Measurements from ENCODE around the gene ZIC1. TPM values are rescaled to one million over a fixed set of nuclear protein-coding genes. Genes with fewer than 3 reads are reported as not detected.

Gene ZIC1
- total RNA-seq, 1 donor from 2014 or later: not detected

DNA sequence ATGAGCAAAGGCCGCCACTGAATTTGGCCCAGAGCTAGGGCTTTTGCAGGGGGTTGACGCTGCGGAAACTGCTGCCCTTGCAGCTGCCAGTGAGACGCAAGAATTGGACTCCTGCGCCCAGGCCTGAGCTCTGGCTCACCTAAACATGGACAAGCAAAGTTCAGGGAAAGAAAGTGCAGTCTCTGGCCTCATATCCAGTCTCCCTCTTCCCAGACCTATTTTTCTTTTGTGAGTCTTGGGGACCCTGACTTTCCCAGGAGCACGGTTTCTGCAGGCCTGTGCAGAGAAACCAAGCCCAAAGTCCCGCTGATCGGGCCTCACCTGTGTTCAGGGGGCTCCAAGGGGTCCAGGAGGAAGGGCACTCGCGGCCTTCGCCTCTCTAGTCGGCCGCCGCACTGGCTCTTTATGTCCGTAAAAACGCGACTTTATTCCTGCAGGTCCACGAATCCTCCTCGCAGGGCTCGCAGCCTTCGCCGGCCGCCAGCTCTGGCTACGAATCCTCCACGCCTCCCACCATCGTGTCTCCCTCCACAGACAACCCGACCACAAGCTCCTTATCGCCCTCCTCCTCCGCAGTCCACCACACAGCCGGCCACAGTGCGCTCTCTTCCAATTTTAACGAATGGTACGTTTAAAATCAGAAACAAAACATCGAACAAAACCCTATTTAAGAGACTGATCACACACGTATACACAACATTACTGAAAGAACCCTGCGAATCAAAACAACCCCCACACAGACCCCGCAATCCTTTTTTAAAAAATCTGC is 3.9 kb downstream of the ZIC1 start:
- H3K27me3 Mint-ChIP-seq (ENCODE audit: unreplicated experiment): peaks cover 65% of the 10 kb centered on the region
- peak overlapping the region; percentile 12 for H3K4me3 Mint-ChIP-seq (ENCODE audit: unreplicated experiment)
- no peak for DNase-seq
- H3K9me3 Mint-ChIP-seq (ENCODE audit: unreplicated experiment): peaks cover 33% of the 10 kb centered on the region
- H3K36me3 Mint-ChIP-seq (ENCODE audit: unreplicated experiment): no peaks in the 10 kb centered on the region
- no peak overlapping the region for H3K27ac Mint-ChIP-seq (ENCODE audit: unreplicated experiment)
- TF ChIP-seq, protein P1, sequence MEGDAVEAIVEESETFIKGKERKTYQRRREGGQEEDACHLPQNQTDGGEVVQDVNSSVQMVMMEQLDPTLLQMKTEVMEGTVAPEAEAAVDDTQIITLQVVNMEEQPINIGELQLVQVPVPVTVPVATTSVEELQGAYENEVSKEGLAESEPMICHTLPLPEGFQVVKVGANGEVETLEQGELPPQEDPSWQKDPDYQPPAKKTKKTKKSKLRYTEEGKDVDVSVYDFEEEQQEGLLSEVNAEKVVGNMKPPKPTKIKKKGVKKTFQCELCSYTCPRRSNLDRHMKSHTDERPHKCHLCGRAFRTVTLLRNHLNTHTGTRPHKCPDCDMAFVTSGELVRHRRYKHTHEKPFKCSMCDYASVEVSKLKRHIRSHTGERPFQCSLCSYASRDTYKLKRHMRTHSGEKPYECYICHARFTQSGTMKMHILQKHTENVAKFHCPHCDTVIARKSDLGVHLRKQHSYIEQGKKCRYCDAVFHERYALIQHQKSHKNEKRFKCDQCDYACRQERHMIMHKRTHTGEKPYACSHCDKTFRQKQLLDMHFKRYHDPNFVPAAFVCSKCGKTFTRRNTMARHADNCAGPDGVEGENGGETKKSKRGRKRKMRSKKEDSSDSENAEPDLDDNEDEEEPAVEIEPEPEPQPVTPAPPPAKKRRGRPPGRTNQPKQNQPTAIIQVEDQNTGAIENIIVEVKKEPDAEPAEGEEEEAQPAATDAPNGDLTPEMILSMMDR (IDR thresholded peaks at IDR 0.05; ENCODE audit: partially characterized antibody, unreplicated experiment): no peak
- H3K4me1 Mint-ChIP-seq (ENCODE audit: low read depth, unreplicated experiment): peaks cover 7% of the 10 kb centered on the region

DNA sequence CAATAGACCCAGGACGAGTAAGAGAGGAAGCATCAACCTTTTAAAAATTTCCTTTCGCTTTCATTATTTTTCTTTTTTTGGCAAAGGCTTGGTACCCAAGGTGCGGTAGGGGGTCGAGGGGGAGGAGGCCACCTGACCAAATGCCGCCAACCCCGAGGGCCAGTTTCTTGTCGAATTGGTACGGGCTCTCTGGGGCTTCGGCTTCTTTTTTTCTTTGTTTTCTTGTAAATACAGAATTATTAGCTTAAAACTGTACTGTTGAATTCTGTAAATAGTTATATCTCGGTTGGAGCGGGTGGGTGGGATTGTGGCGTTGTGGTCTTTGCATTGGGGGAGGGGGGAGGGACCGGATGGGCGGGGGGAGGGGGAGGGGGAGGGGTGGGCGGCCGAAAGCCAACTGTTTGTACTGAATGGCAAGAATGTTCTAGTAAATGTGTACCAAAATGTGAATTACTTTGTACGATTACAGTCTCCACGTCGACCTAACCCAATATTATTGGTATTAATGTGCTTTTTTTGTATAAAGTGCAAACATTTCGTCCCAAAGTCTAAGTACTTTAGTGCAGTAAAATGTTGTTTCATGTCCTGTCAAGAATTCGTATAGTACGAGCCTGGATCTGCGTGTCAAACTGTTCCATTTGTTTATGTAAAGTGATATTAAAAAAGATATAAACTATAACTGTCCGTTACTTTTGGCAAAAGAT is 4.7 kb downstream of the ZIC1 start:
- DNase-seq: no peak

DNA sequence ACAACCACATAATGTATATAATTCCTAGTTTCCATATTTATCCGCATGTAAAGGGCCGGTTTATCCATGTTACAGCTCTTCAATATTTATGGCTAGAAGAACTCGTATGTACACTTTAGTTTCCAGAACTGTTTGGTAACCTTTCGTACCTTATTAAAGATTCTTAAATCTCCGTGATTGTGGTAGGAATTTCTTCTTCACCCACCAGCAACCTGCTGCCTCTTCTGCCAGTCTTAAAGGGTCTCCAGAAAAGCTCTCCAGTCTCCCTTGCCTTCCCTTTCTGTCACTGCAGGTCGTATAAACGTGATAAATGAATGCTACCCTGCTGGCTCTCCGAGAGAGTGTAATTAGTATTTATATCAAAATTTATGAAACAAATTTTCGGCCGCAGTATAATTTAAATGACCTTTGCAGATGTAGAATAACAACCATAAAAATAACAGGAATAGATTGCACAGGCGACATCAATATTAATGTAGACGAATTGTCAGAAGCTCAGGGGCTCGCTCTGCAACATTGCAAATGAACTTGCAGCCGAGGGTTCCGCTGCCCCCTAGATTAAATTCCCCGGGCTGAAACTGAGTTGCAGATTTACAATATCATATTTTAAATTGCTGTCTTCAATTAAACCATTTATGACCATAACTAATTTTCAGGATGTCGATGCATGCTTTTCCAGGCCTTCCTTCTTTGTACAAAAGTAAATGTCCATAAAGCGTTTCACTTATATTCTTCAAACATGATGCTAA is 5.4 kb downstream of the ZIC1 start:
- Mint-ChIP-seq H3K9me3 (ENCODE audit: unreplicated experiment) (peaks cover 27% of the 10 kb centered on the region), H3K27me3 (ENCODE audit: unreplicated experiment) (peaks cover 61% of the 10 kb centered on the region), H3K27ac (ENCODE audit: unreplicated experiment) (no peak overlapping the region), H3K4me3 (ENCODE audit: unreplicated experiment) (no peak overlapping the region), H3K36me3 (ENCODE audit: unreplicated experiment) (no peaks in the 10 kb centered on the region), H3K4me1 (ENCODE audit: low read depth, unreplicated experiment) (peaks cover 2% of the 10 kb centered on the region)
- TF ChIP-seq, protein P1 (IDR thresholded peaks at IDR 0.05; ENCODE audit: partially characterized antibody, unreplicated experiment): no peak
- DNase-seq: no peak

More for the DNA sequence above, 4.7 kb downstream of the ZIC1 start:
- Mint-ChIP-seq H3K27ac (ENCODE audit: unreplicated experiment) (no peak overlapping the region), H3K4me3 (ENCODE audit: unreplicated experiment) (no peak overlapping the region), H3K9me3 (ENCODE audit: unreplicated experiment) (peaks cover 30% of the 10 kb centered on the region), H3K27me3 (ENCODE audit: unreplicated experiment) (peaks cover 65% of the 10 kb centered on the region), H3K4me1 (ENCODE audit: low read depth, unreplicated experiment) (peaks cover 7% of the 10 kb centered on the region), H3K36me3 (ENCODE audit: unreplicated experiment) (no peaks in the 10 kb centered on the region)
- TF ChIP-seq, protein P1 (IDR thresholded peaks at IDR 0.05; ENCODE audit: partially characterized antibody, unreplicated experiment): no peak

- peaks cover 28% of the 10 kb centered on the region for H3K9me3 Mint-ChIP-seq (ENCODE audit: unreplicated experiment)
- H3K4me3 Mint-ChIP-seq (ENCODE audit: unreplicated experiment): no peak overlapping the region
- H3K36me3 Mint-ChIP-seq (ENCODE audit: unreplicated experiment): no peaks in the 10 kb centered on the region
- H3K27me3 Mint-ChIP-seq (ENCODE audit: unreplicated experiment): peaks cover 68% of the 10 kb centered on the region
- H3K27ac Mint-ChIP-seq (ENCODE audit: unreplicated experiment): no peak overlapping the region
- DNase-seq: no peak
- peaks cover 2% of the 10 kb centered on the region for H3K4me1 Mint-ChIP-seq (ENCODE audit: low read depth, unreplicated experiment)
- TF ChIP-seq, protein P1 (IDR thresholded peaks at IDR 0.05; ENCODE audit: partially characterized antibody, unreplicated experiment): no peak
Observed at GRCh38 chr3:147415286-147415685, 6.1 kb downstream of the ZIC1 start.

Data from glutamatergic neuron (in vitro differentiated cells).